GM23248 (cell line): ENCODE measurements around the gene COASY. TPM values are rescaled to one million over a fixed set of nuclear protein-coding genes. Genes with fewer than 3 reads are reported as not detected.

Source experiments
- DNase-seq: peaks from one replicate; pipeline ENCODE4 v3.0.0-alpha.2; 2015
- H2AFZ ChIP-seq: fragments of 200-600 bp; sonication (generic); 2 replicates; pipeline ENCODE4 v1.6.1; 2016; ENCODE audit warnings: antibody characterized with exemption
- H3F3A ChIP-seq: fragments of 200-600 bp; sonication (generic); 2 replicates; pipeline ENCODE4 v1.6.1; 2016; ENCODE audit warnings: mild to moderate bottlenecking, antibody characterized with exemption, mixed run types; ENCODE audit not compliant: insufficient read depth
- H3K27ac ChIP-seq: fragments of 200-600 bp; sonication (generic); 2 replicates; pipeline ENCODE4 v1.5.1; 2016; ENCODE audit warnings: mild to moderate bottlenecking
- H3K27me3 ChIP-seq: fragments of 200-600 bp; sonication (generic); replicated peaks from 2 replicates; pipeline ENCODE4 v1.6.1; 2016; ENCODE audit warnings: mild to moderate bottlenecking; ENCODE audit not compliant: insufficient read depth
- H3K36me3 ChIP-seq: fragments of 200-600 bp; sonication (generic); 2 replicates; pipeline ENCODE4 v1.6.1; 2016; ENCODE audit warnings: low read depth, mild to moderate bottlenecking
- H3K4me1 ChIP-seq: fragments of 200-600 bp; sonication (generic); 2 replicates; pipeline ENCODE4 v1.6.1; 2016; ENCODE audit warnings: mild to moderate bottlenecking; ENCODE audit not compliant: insufficient read depth
- H3K4me2 ChIP-seq: fragments of 200-600 bp; sonication (generic); one replicate; pipeline ENCODE4 v1.6.1; 2016; ENCODE audit warnings: mild to moderate bottlenecking; ENCODE audit not compliant: unreplicated experiment
- H3K4me3 ChIP-seq: fragments of 200-600 bp; sonication (generic); 2 replicates; pipeline ENCODE4 v1.5.1; 2016; ENCODE audit warnings: mild to moderate bottlenecking
- H3K79me2 ChIP-seq: fragments of 200-600 bp; sonication (generic); 2 replicates; pipeline ENCODE4 v1.6.1; 2016; ENCODE audit warnings: mild to moderate bottlenecking; ENCODE audit not compliant: insufficient read depth
- H3K9ac ChIP-seq: fragments of 200-600 bp; sonication (generic); 2 replicates; pipeline ENCODE4 v1.6.1; 2016; ENCODE audit warnings: mild to moderate bottlenecking
- H3K9me2 ChIP-seq: fragments of 200-600 bp; sonication (generic); 2 replicates; pipeline ENCODE4 v1.6.1; 2016; ENCODE audit warnings: mixed run types, mild to moderate bottlenecking, moderate library complexity; ENCODE audit not compliant: insufficient read depth
- H3K9me3 ChIP-seq: fragments of 200-600 bp; sonication (generic); one replicate; pipeline ENCODE4 v1.6.1; 2017; ENCODE audit warnings: low read depth
- H4K20me1 ChIP-seq: fragments of 200-600 bp; sonication (generic); 2 replicates; pipeline ENCODE4 v1.6.0; 2016; ENCODE audit not compliant: insufficient read depth
- EZH2 ChIP-seq: fragments of 200-600 bp; sonication (generic); IDR thresholded peaks from 2 replicates; pipeline ENCODE4 v1.6.1; 2018; ENCODE audit warnings: antibody characterized with exemption, mild to moderate bottlenecking; ENCODE audit not compliant: insufficient read depth, poor library complexity, severe bottlenecking
- EZH2phosphoT487 ChIP-seq: fragments of 200-600 bp; sonication (generic); IDR thresholded peaks from 2 replicates; pipeline ENCODE4 v1.6.1; 2018; ENCODE audit warnings: antibody characterized with exemption, moderate library complexity, mild to moderate bottlenecking, low read depth; ENCODE audit not compliant: insufficient read depth
- WGBS, 2 experiments: methylation state at CpG; one replicate each; pipeline ENCODE4 v1.1.6; 2015 to 2017; ENCODE audit warnings: low lambda C conversion rate in 2 of 2, low coverage in 1 of 2; ENCODE audit errors: missing lambda C conversion rate in 2 of 2; 5-methylcytosine and 5-hydroxymethylcytosine counted together
- in situ Hi-C: fragments of 300-500 bp; cut with MboI; formaldehyde crosslinking; loops from 2 replicates; pipeline ENCODE4 v1.15.0; 2020
- polyA plus RNA-seq: library from polyadenylated mRNA; unstranded; fragments of >200 nt; fragmentation: Nextera tagmentation; extraction: Ambion mirVana; gene quantifications from 2 replicates; pipeline ENCODE4 v1.2.1, GENCODE V29; 2016
- total RNA-seq: library from RNA; depleted of rRNA; stranded (reverse); fragments of >200 nt; shearing (Covaris generic); gene quantifications from 2 replicates; pipeline ENCODE4 v1.2.3, GENCODE V29; 2014

COASY gene
- total and polyA plus RNA-seq, 2 experiments from 2014 or later, result 22.7 to 50.1 TPM

DNA sequence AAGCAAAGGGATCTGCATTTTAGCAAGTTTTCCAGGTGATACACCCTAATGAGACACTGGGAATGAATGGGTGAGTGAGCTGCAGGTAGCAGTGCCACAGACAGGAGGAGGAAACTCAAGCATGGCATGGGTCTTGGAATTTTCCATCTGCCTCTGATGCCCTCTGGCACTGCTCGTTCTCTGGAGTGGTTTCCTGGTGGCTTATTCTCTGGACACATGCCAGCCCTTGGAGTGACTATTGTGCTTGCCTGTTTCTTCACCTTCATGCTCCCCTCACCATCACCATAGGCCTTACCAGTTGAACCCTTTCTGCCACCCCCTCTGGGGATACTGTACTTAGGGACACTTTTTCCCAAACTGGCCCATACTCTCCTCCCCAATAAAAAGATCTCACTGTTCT, 1.6 kb downstream of the COASY start:
- H4K20me1 ChIP-seq, result no peaks in the 10 kb centered on the region
- 11 to 18% methylated on average over 1 of the region's 1 CpG for WGBS, 2 experiments
- TF ChIP-seq EZH2 (no peak), EZH2phosphoT487 (no peak)
- DNase-seq, result peak; percentile 40
- peaks cover 12% of the 10 kb centered on the region; the same call in 1 of the 2 replicates for H3F3A ChIP-seq
- H3K4me2 ChIP-seq, result peak overlapping the region; percentile 91
- H3K27ac ChIP-seq, result no peak overlapping the region
- H2AFZ ChIP-seq, result no peak overlapping the region
- H3K79me2 ChIP-seq, result peaks cover 50% of the 10 kb centered on the region
- no peaks in the 10 kb centered on the region for H3K27me3 ChIP-seq
- no peaks in the 10 kb centered on the region for H3K9me3 ChIP-seq
- peak overlapping the region; percentile 92 for H3K4me3 ChIP-seq
- no peaks in the 10 kb centered on the region for H3K9me2 ChIP-seq
- H3K36me3 ChIP-seq, result peaks cover 6% of the 10 kb centered on the region; the same call in 1 of the 2 replicates
- peaks cover 20% of the 10 kb centered on the region for H3K4me1 ChIP-seq
- H3K9ac ChIP-seq, result peak overlapping the region; percentile 93
- in situ Hi-C loops, result no loop called here

DNA sequence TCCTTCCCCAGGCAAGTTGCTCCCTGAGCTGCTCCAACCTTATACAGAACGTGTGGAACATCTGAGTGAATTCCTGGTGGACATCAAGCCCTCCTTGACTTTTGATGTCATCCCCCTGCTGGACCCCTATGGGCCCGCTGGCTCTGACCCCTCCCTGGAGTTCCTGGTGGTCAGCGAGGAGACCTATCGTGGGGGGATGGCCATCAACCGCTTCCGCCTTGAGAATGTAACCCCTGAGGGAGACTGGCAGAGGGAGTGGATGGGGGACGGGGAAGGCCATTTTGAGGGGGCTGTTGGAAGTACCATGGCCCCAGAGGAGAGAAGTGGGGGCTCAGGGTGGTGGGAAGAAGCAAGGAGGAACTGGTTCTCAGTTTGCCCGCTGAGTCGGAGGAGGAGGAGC, 2.0 kb downstream of the COASY start:
- no peaks in the 10 kb centered on the region for H3K9me3 ChIP-seq
- TF ChIP-seq EZH2phosphoT487, result no peak
- TF ChIP-seq EZH2, result no peak
- no peak for DNase-seq
- H3F3A ChIP-seq, result peaks cover 12% of the 10 kb centered on the region; the same call in 1 of the 2 replicates
- in situ Hi-C loops, result no loop called here
- no peaks in the 10 kb centered on the region for H3K27me3 ChIP-seq
- H3K4me1 ChIP-seq, result peaks cover 20% of the 10 kb centered on the region
- peaks cover 55% of the 10 kb centered on the region for H3K79me2 ChIP-seq
- H3K4me3 ChIP-seq, result 0 out of 2 replicates have a peak overlapping the region, but pooled peaks have one; percentile 92
- peaks cover 6% of the 10 kb centered on the region; the same call in 1 of the 2 replicates for H3K36me3 ChIP-seq
- H3K4me2 ChIP-seq, result peak overlapping the region; percentile 91
- no peak overlapping the region for H2AFZ ChIP-seq
- H4K20me1 ChIP-seq, result no peaks in the 10 kb centered on the region
- H3K9me2 ChIP-seq, result no peaks in the 10 kb centered on the region
- WGBS, 2 experiments, result 78 to 84% methylated on average over 8 to 9 of the region's 9 CpGs
- peak overlapping the region; percentile 93 for H3K9ac ChIP-seq
- no peak overlapping the region for H3K27ac ChIP-seq

DNA sequence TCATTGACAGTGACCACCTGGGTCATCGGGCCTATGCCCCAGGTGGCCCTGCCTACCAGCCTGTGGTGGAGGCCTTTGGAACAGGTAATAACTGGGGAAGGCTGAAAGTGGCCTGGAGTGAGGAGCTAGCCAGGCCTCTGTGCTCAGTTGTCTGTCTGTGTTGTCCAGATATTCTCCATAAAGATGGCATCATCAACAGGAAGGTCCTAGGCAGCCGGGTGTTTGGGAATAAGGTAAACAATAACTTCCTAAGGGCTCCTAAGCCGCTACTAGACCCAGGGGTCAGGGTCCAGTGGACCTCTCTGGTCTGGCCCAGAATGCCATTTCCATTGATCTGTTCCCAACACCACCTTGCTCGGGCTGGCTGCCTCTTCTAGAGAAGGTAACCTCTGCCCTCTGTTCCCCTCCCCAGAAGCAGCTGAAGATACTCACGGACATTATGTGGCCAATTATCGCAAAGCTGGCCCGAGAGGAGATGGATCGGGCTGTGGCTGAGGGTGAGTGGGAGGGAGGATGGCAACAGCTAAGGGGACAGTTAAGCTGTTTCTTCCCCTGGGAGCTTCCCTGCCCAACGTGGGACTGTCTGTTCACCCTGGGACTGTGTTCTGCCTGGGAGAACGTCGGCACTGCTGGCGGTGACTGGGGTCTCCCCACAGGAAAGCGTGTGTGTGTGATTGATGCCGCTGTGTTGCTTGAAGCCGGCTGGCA, 3.0 kb downstream of the COASY start:
- H3K9ac ChIP-seq, result no peak overlapping the region
- no peaks in the 10 kb centered on the region for H3K27me3 ChIP-seq
- peaks cover 20% of the 10 kb centered on the region for H3K4me1 ChIP-seq
- in situ Hi-C loops, result no loop called here
- peaks cover 12% of the 10 kb centered on the region; the same call in 1 of the 2 replicates for H3F3A ChIP-seq
- no peak overlapping the region for H3K4me2 ChIP-seq
- 87 to 90% methylated on average over 15 of the region's 15 CpGs for WGBS, 2 experiments
- H3K4me3 ChIP-seq, result no peak overlapping the region
- no peaks in the 10 kb centered on the region for H3K9me2 ChIP-seq
- DNase-seq, result no peak
- peaks cover 6% of the 10 kb centered on the region; the same call in 1 of the 2 replicates for H3K36me3 ChIP-seq
- H3K9me3 ChIP-seq, result no peaks in the 10 kb centered on the region
- no peaks in the 10 kb centered on the region for H4K20me1 ChIP-seq
- TF ChIP-seq EZH2, result no peak
- no peak for TF ChIP-seq EZH2phosphoT487
- peaks cover 65% of the 10 kb centered on the region for H3K79me2 ChIP-seq
- H3K27ac ChIP-seq, result no peak overlapping the region
- H2AFZ ChIP-seq, result no peak overlapping the region

DNA sequence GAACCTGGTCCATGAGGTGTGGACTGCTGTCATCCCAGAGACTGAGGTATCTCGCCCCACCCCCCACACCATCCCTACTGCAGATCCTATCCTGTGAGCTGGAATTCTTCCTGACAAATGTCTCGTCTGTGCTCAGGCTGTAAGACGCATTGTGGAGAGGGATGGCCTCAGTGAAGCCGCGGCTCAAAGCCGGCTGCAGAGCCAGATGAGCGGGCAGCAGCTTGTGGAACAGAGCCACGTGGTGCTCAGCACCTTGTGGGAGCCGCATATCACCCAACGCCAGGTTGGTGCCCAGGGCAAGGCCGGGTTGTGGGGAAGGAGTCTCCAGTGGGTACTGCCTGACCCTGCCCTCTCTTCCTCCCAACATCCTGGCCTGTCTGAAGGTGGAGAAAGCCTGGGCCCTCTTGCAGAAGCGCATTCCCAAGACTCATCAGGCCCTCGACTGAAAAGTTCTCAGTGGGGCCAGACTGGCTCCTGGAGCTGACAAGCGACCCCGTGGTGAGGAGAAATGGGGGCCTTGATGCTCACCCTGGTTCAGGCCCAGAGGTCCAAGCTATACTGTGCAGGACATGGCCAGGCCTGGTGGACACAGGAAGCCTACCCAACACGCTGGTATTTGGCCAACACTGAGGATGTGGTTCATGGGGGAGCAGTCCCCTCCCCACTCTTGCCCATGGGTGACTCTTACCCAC, 3.7 kb downstream of the COASY start:
- in situ Hi-C loops, result no loop called here
- WGBS, 2 experiments, result 90% methylated on average over 16 of the region's 16 CpGs
- DNase-seq, result no peak

More for the DNA sequence above, 3.7 kb downstream of the COASY start:
- Histone ChIP-seq H3K9me2 (no peaks in the 10 kb centered on the region), H3K4me3 (no peak overlapping the region), H3K79me2 (peaks cover 72% of the 10 kb centered on the region), H3K9ac (no peak overlapping the region), H2AFZ (no peak overlapping the region), H3K27me3 (no peaks in the 10 kb centered on the region), H3K9me3 (no peaks in the 10 kb centered on the region), H3K27ac (no peak overlapping the region; the same call in 1 of the 2 replicates), H3K4me1 (peaks cover 20% of the 10 kb centered on the region), H3K4me2 (no peak overlapping the region), H4K20me1 (no peaks in the 10 kb centered on the region), H3F3A (0 out of 2 replicates have a peak, but pooled peaks cover 12% of the 10 kb centered on the region), H3K36me3 (peaks cover 10% of the 10 kb centered on the region; the same call in 1 of the 2 replicates)
- TF ChIP-seq EZH2phosphoT487 (no peak), EZH2 (no peak)
